HepG2 (cell line): ENCODE results near the gene MEPCE. TPM values are rescaled to one million over a fixed set of nuclear protein-coding genes. Genes with fewer than 3 reads are reported as not detected.

Experiments used
- AHDC1 ChIP-seq: sonication (generic); formaldehyde crosslinking; IDR thresholded peaks from 2 replicates; pipeline ENCODE4 v1.5.1; 2020; ENCODE audit warnings: mild to moderate bottlenecking, missing genetic modification reagents, borderline replicate concordance
- AHR ChIP-seq: IDR thresholded peaks from 2 replicates; pipeline ENCODE4 v1.6.1; 2018; ENCODE audit warnings: missing genetic modification reagents, missing compliant biosample characterization
- ARHGAP35 ChIP-seq: sonication (generic); formaldehyde crosslinking; IDR thresholded peaks from 2 replicates; pipeline ENCODE4 v1.9.0; 2022; ENCODE audit warnings: mild to moderate bottlenecking, inconsistent platforms, moderate library complexity, missing genetic modification reagents, borderline replicate concordance
- ATM ChIP-seq: fragments of 450-650 bp; IDR thresholded peaks from 2 replicates; pipeline ENCODE4 v1.7.1; 2017; ENCODE audit warnings: mild to moderate bottlenecking, borderline replicate concordance
- DRAP1 ChIP-seq: IDR thresholded peaks from 2 replicates; pipeline ENCODE4 v1.6.1; 2016; ENCODE audit warnings: missing genetic modification reagents, missing compliant biosample characterization
- FOXK2 ChIP-seq: fragments of 450-650 bp; IDR thresholded peaks from 2 replicates; pipeline ENCODE4 v1.6.1; 2016
- HOXA5 ChIP-seq: sonication (generic); formaldehyde crosslinking; IDR thresholded peaks from 2 replicates; pipeline ENCODE4 v1.4.0; 2020; ENCODE audit warnings: missing genetic modification reagents
- KLF16 ChIP-seq, 2 experiments: sonication (generic) in 1 of 2; formaldehyde crosslinking in 1 of 2; IDR thresholded peaks; 2 replicates each; pipeline versions ENCODE4 v1.6.1 to v1.8.0; 2016 to 2023; ENCODE audit warnings: missing genetic modification reagents in 2 of 2, missing compliant biosample characterization in 1 of 2
- KMT2A ChIP-seq: sonication (generic); formaldehyde crosslinking; IDR thresholded peaks from 2 replicates; pipeline ENCODE4 v1.4.0; 2020; ENCODE audit warnings: missing genetic modification reagents
- PITX1 ChIP-seq: sonication (generic); formaldehyde crosslinking; IDR thresholded peaks from 2 replicates; pipeline ENCODE4 v1.5.1; 2020; ENCODE audit warnings: mild to moderate bottlenecking, missing genetic modification reagents
- PREB ChIP-seq: sonication (generic); formaldehyde crosslinking; IDR thresholded peaks from 2 replicates; pipeline ENCODE4 v1.4.0; 2020; ENCODE audit warnings: missing genetic modification reagents
- SNAI1 ChIP-seq: sonication (generic); formaldehyde crosslinking; IDR thresholded peaks from 2 replicates; pipeline ENCODE4 v1.5.0; 2020; ENCODE audit warnings: mild to moderate bottlenecking, missing genetic modification reagents, borderline replicate concordance
- SPEN ChIP-seq: sonication (generic); formaldehyde crosslinking; IDR thresholded peaks from 2 replicates; pipeline ENCODE4 v1.5.1; 2020; ENCODE audit warnings: low read depth, mild to moderate bottlenecking, missing genetic modification reagents
- SYNCRIP ChIP-seq: fragments of 200-400 bp; formaldehyde crosslinking; IDR thresholded peaks from 2 replicates; pipeline ENCODE4 v1.6.1; 2018; ENCODE audit warnings: mild to moderate bottlenecking, low read depth, low read length; ENCODE audit not compliant: insufficient read depth
- UBTF ChIP-seq: sonication (generic); formaldehyde crosslinking; IDR thresholded peaks from 2 replicates; pipeline ENCODE4 v1.4.0; 2020; ENCODE audit warnings: mild to moderate bottlenecking, missing genetic modification reagents
- ZMAT3 ChIP-seq: sonication (generic); formaldehyde crosslinking; conservative IDR thresholded peaks from 2 replicates; pipeline ENCODE4 v1.7.0; 2021; ENCODE audit warnings: missing genetic modification reagents
- ZNF3 ChIP-seq: IDR thresholded peaks from 2 replicates; pipeline ENCODE4 v1.7.0; 2017; ENCODE audit warnings: inconsistent platforms
- ZNF800 ChIP-seq: sonication (generic); formaldehyde crosslinking; IDR thresholded peaks from 2 replicates; pipeline ENCODE4 v1.4.0; 2020; ENCODE audit warnings: missing genetic modification reagents
- polyA plus RNA-seq, 8 experiments: library from polyadenylated mRNA; depleted of rRNA in 3 of 8; stranded (reverse) in 7 of 8; unstranded in 1 of 8; fragments of >200 nt; fragmentation: Illumina TruSeq in 4 of 8; extraction: Trizol in 4 of 8; gene quantifications; 2 replicates each; pipeline versions ENCODE4 v1.2.1 to v1.2.3, GENCODE V29; 2011 to 2016; ENCODE audit warnings: low read depth in 4 of 8, missing spikeins in 1 of 8, mixed read lengths in 1 of 8; ENCODE audit not compliant: insufficient read depth in 1 of 8
- total RNA-seq, 5 experiments: library from RNA; depleted of rRNA; stranded (reverse); fragments of >200 nt; fragmentation: Illumina TruSeq; extraction: Trizol; gene quantifications; 2 replicates each; pipeline ENCODE4 v1.2.3, GENCODE V29; 2016; ENCODE audit warnings: low read depth in 1 of 5

Gene MEPCE
- total and polyA plus RNA-seq, 2 of the 13 experiments (the other 11 are each of a cell fraction or from before 2014, with no cell fraction given) = 12.3 to 26.0 TPM

GRCh38 chr7:100438172-100438571 lies 8.5 kb downstream of the MEPCE start (continued):
- no peak for TF ChIP-seq SNAI1 (CRISPR knock-in tag)
- no peak for TF ChIP-seq ZMAT3 (CRISPR knock-in tag)
- no peak for TF ChIP-seq SYNCRIP
- no peak for TF ChIP-seq SPEN (CRISPR knock-in tag)
- TF ChIP-seq UBTF (CRISPR knock-in tag) = no peak
- no peak for TF ChIP-seq AHDC1 (CRISPR knock-in tag)
- no peak for TF ChIP-seq PREB (CRISPR knock-in tag)
- TF ChIP-seq KLF16 (CRISPR knock-in tag; IDR thresholded peaks at IDR 0.05) = no peak
- TF ChIP-seq ARHGAP35 (CRISPR knock-in tag) = no peak
- TF ChIP-seq HOXA5 (CRISPR knock-in tag) = no peak
- TF ChIP-seq FOXK2 = no peak
- no peak for TF ChIP-seq ZNF800
- TF ChIP-seq DRAP1 (CRISPR knock-in tag) = no peak
- no peak for TF ChIP-seq ZNF3 (CRISPR knock-in tag)
- no peak for TF ChIP-seq ATM
- no peak for TF ChIP-seq AHR
- no peak for TF ChIP-seq KMT2A (CRISPR knock-in tag)
- TF ChIP-seq PITX1 = no peak
- TF ChIP-seq, all 625 proteins: peak for 0
